ENCODE results near the gene OR6K3. TPM values are rescaled to one million over a fixed set of nuclear protein-coding genes. Genes with fewer than 3 reads are reported as not detected.

The OR6K3 gene
- total RNA-seq, 1 experiment from 2014 or later: not detected

DNA sequence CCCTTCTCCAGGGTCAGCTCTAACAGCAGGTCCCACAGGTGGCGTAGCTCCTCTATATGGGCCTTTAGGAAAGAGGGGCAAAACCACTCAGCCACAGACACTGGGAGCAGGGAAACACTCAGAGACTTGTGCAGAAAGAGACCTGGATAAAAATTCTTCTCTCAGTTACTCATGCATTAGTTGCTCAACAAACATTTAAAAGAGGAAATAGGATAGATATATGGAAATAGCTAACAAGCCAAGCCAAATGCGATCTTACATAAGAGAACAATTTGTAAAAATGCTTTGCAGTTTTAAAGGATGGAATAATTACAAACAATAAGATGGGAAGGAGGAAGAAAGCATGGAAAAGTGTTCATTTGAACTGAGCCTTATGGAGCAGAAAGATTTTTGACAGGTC is 38.9 kb downstream of the OR6K3 start:
- intact Hi-C loops (cut with micrococcal nuclease; ENCODE audit: unreplicated experiment): no loop called here
- BruUV-seq (replicated peaks): no TSS peak
- ChIA-PET POLR2A (no interaction called here), CTCF (no interaction called here)
- H3K27ac ChIP-seq (ENCODE audit: low read length): no peak overlapping the region
- no peak for ATAC-seq
- no peaks in the 10 kb centered on the region for H3K36me3 ChIP-seq (ENCODE audit: control insufficient read depth, insufficient read depth, low read length)
- no peaks in the 10 kb centered on the region for H3K27me3 ChIP-seq (ENCODE audit: control insufficient read depth, insufficient read depth, low read length)
- no peak for DNase-seq (ENCODE audit: low read depth, low spot score)
- TF ChIP-seq SIN3A (IDR thresholded peaks at IDR 0.05; ENCODE audit: borderline replicate concordance, insufficient read depth, low read depth, low read length): no peak
- TF ChIP-seq, protein P1, sequence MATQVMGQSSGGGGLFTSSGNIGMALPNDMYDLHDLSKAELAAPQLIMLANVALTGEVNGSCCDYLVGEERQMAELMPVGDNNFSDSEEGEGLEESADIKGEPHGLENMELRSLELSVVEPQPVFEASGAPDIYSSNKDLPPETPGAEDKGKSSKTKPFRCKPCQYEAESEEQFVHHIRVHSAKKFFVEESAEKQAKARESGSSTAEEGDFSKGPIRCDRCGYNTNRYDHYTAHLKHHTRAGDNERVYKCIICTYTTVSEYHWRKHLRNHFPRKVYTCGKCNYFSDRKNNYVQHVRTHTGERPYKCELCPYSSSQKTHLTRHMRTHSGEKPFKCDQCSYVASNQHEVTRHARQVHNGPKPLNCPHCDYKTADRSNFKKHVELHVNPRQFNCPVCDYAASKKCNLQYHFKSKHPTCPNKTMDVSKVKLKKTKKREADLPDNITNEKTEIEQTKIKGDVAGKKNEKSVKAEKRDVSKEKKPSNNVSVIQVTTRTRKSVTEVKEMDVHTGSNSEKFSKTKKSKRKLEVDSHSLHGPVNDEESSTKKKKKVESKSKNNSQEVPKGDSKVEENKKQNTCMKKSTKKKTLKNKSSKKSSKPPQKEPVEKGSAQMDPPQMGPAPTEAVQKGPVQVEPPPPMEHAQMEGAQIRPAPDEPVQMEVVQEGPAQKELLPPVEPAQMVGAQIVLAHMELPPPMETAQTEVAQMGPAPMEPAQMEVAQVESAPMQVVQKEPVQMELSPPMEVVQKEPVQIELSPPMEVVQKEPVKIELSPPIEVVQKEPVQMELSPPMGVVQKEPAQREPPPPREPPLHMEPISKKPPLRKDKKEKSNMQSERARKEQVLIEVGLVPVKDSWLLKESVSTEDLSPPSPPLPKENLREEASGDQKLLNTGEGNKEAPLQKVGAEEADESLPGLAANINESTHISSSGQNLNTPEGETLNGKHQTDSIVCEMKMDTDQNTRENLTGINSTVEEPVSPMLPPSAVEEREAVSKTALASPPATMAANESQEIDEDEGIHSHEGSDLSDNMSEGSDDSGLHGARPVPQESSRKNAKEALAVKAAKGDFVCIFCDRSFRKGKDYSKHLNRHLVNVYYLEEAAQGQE (IDR thresholded peaks at IDR 0.05; ENCODE audit: insufficient read depth in 1 of 2, low read depth in 2 of 2, low read length in 1 of 2): no peak
- no peak for TF ChIP-seq TCF7L2 (IDR thresholded peaks at IDR 0.05; ENCODE audit: low read depth, low read length)
- no peak for TF ChIP-seq POLR2AphosphoS5 (IDR thresholded peaks at IDR 0.05; ENCODE audit: low read depth, low read length)
- TF ChIP-seq, protein P2, sequence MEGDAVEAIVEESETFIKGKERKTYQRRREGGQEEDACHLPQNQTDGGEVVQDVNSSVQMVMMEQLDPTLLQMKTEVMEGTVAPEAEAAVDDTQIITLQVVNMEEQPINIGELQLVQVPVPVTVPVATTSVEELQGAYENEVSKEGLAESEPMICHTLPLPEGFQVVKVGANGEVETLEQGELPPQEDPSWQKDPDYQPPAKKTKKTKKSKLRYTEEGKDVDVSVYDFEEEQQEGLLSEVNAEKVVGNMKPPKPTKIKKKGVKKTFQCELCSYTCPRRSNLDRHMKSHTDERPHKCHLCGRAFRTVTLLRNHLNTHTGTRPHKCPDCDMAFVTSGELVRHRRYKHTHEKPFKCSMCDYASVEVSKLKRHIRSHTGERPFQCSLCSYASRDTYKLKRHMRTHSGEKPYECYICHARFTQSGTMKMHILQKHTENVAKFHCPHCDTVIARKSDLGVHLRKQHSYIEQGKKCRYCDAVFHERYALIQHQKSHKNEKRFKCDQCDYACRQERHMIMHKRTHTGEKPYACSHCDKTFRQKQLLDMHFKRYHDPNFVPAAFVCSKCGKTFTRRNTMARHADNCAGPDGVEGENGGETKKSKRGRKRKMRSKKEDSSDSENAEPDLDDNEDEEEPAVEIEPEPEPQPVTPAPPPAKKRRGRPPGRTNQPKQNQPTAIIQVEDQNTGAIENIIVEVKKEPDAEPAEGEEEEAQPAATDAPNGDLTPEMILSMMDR (IDR thresholded peaks at IDR 0.05): no peak
- no peak overlapping the region for H3K4me3 ChIP-seq (ENCODE audit: low read depth in 2 of 2, low read length in 2 of 2)
- H3K4me1 ChIP-seq (ENCODE audit: control insufficient read depth, insufficient read depth, low read length): no peaks in the 10 kb centered on the region
- no peaks in the 10 kb centered on the region for H3K9me3 ChIP-seq (ENCODE audit: control insufficient read depth, insufficient read depth, low read depth, low read length)
- in situ Hi-C loops (cut with HindIII; ENCODE audit: low pct_unique_long_range_greater_than_20kb, low sequenced_read_pairs): no loop called here

DNA sequence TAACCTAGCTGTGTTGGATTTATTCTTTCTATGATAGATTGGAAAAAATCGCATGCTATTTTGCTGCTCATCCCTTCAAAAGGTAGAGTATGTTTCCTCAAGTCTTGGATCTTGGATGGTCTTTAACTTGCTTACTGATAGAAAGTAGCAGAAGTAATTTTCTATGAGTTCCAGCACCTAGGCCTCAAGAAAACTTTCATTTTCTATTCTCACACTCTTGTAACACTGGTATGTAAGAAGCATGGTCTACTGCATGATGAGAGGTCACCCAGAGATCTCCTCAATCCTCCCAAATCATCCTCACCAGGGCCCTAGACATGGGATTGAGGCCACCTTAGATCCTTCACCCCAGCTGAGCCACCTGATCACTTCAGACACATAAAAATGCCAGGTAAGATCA is 41.2 kb downstream of the OR6K3 start:
- H3K36me3 ChIP-seq (ENCODE audit: control insufficient read depth, insufficient read depth, low read length): no peaks in the 10 kb centered on the region
- ChIA-PET CTCF (no interaction called here), POLR2A (no interaction called here)
- H3K4me3 ChIP-seq (ENCODE audit: low read depth in 2 of 2, low read length in 2 of 2): no peak overlapping the region
- H3K27ac ChIP-seq (ENCODE audit: low read length): no peak overlapping the region
- no peaks in the 10 kb centered on the region for H3K27me3 ChIP-seq (ENCODE audit: control insufficient read depth, insufficient read depth, low read length)
- no TSS peak for BruUV-seq (replicated peaks)
- TF ChIP-seq, protein P1 (IDR thresholded peaks at IDR 0.05; ENCODE audit: insufficient read depth in 1 of 2, low read depth in 2 of 2, low read length in 1 of 2): no peak
- TF ChIP-seq TCF7L2 (IDR thresholded peaks at IDR 0.05; ENCODE audit: low read depth, low read length): no peak
- TF ChIP-seq, protein P2 (IDR thresholded peaks at IDR 0.05): no peak
- no peak for TF ChIP-seq POLR2AphosphoS5 (IDR thresholded peaks at IDR 0.05; ENCODE audit: low read depth, low read length)
- in situ Hi-C loops (cut with HindIII; ENCODE audit: low pct_unique_long_range_greater_than_20kb, low sequenced_read_pairs): no loop called here
- H3K9me3 ChIP-seq (ENCODE audit: control insufficient read depth, insufficient read depth, low read depth, low read length): no peaks in the 10 kb centered on the region
- ATAC-seq (no peak), DNase-seq (ENCODE audit: low read depth, low spot score) (no peak)
- intact Hi-C loops (cut with micrococcal nuclease; ENCODE audit: unreplicated experiment): no loop called here
- no peaks in the 10 kb centered on the region for H3K4me1 ChIP-seq (ENCODE audit: control insufficient read depth, insufficient read depth, low read length)

Measured in Panc1 (cell line).